ENCODE results near the gene NDRG3.

The NDRG3 gene

DNA sequence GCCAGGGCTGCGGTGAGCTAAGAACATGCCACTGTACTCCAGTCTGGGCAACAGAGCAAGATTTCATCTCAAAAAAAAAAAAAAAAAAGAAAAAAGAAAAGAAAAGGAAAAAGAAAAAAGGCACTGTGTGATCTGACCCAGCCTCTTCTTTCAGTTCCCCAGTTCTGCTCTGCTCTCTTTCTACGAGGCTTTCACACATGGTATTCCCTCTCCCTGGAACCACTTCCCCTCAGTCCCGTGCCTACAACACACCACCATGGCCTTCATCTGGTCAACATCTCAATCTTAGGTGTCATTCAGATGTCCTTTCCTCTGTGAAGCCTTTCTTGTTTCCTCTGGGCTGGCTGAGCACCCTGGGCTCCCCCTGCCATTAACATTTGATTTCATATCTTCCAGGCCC lies 29.9 kb upstream of the NDRG3 start:
- no peaks in the 10 kb centered on the region for H3K9me3 Mint-ChIP-seq
- no peak overlapping the region for H3K4me3 Mint-ChIP-seq
- H3K27ac Mint-ChIP-seq = peak overlapping the region; percentile 23

DNA sequence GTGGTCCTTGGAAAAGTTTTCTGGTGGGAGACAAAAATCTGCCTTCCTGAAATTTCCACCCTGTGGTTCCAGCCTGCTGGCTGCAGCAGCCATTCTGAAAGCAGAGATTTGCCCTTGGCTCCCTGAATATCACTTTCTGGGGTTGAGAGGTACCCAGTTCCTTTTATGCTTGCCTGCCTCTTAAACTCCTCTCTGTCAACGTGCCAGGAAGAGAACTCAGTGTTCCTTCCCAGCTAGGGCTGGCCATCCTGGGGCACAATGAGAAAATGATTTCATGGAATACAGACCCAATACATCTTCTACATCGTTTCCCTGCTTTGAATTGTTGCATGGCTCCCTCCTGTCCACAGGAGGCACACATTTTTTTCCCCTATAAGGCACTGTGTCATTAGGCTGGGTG lies 29.3 kb upstream of the NDRG3 start:
- H3K9me3 Mint-ChIP-seq = no peaks in the 10 kb centered on the region
- H3K27me3 Mint-ChIP-seq (ENCODE audit: low read depth) = peaks cover 8% of the 10 kb centered on the region
- H3K4me1 Mint-ChIP-seq (ENCODE audit: low read depth) = peaks cover 21% of the 10 kb centered on the region
- peak overlapping the region; percentile 58 for H3K4me3 Mint-ChIP-seq
- peak overlapping the region; percentile 64 for H3K27ac Mint-ChIP-seq
- H3K36me3 Mint-ChIP-seq (ENCODE audit: low read depth) = peaks cover 6% of the 10 kb centered on the region

More for the DNA sequence above, 29.9 kb upstream of the NDRG3 start:
- peaks cover 8% of the 10 kb centered on the region for H3K27me3 Mint-ChIP-seq (ENCODE audit: low read depth)
- peaks cover 4% of the 10 kb centered on the region for H3K36me3 Mint-ChIP-seq (ENCODE audit: low read depth)
- H3K4me1 Mint-ChIP-seq (ENCODE audit: low read depth) = peaks cover 16% of the 10 kb centered on the region

GRCh38 chr20:36773597-36774390 lies 27.9 kb upstream of the NDRG3 start, which contains the start of gene DSN1:
Gene DSN1, minus strand, starts transcription at chr20:36773763. Its CDS starts 2,305 bp downstream, at chr20:36771458.
- no peaks in the 10 kb centered on the region for H3K9me3 Mint-ChIP-seq
- peaks cover 8% of the 10 kb centered on the region for H3K36me3 Mint-ChIP-seq (ENCODE audit: low read depth)
- H3K4me3 Mint-ChIP-seq = peak within 1 kb of the TSS; percentile 98
- H3K27me3 Mint-ChIP-seq (ENCODE audit: low read depth) = peaks cover 4% of the 10 kb centered on the region
- peaks cover 28% of the 10 kb centered on the region for H3K4me1 Mint-ChIP-seq (ENCODE audit: low read depth)
- H3K27ac Mint-ChIP-seq = peak within 1 kb of the TSS; percentile 99

GRCh38 chr20:36773107-36773596 lies 27.3 kb upstream of the NDRG3 start:
- Mint-ChIP-seq H3K36me3 (ENCODE audit: low read depth) (peaks cover 8% of the 10 kb centered on the region), H3K27me3 (ENCODE audit: low read depth) (peaks cover 3% of the 10 kb centered on the region), H3K4me3 (peak overlapping the region; percentile 98), H3K4me1 (ENCODE audit: low read depth) (peaks cover 28% of the 10 kb centered on the region), H3K9me3 (no peaks in the 10 kb centered on the region), H3K27ac (peak overlapping the region; percentile 99)

DNA sequence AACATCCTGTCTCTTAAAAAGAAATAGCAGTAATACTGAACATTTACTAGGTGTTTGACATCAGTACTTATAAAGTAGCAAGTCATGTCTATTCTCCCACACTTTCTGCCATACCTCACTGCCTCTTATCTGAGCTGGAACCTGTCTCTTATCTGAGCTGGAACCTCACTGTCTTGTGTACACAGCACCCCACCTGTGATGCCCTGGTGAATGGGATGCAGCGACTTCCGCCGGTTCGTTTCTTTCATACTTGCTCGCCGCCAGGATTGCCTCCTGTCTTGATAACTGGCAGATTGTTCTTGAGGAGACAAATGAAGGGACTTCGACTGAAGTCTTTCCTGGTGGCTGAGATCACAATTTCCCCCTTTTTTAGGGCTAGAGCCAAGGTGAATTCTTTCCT lies 24.8 kb upstream of the NDRG3 start:
- peaks cover 8% of the 10 kb centered on the region for H3K36me3 Mint-ChIP-seq (ENCODE audit: low read depth)
- no peak overlapping the region for H3K4me3 Mint-ChIP-seq
- H3K27me3 Mint-ChIP-seq (ENCODE audit: low read depth) = peaks cover 3% of the 10 kb centered on the region

DNA sequence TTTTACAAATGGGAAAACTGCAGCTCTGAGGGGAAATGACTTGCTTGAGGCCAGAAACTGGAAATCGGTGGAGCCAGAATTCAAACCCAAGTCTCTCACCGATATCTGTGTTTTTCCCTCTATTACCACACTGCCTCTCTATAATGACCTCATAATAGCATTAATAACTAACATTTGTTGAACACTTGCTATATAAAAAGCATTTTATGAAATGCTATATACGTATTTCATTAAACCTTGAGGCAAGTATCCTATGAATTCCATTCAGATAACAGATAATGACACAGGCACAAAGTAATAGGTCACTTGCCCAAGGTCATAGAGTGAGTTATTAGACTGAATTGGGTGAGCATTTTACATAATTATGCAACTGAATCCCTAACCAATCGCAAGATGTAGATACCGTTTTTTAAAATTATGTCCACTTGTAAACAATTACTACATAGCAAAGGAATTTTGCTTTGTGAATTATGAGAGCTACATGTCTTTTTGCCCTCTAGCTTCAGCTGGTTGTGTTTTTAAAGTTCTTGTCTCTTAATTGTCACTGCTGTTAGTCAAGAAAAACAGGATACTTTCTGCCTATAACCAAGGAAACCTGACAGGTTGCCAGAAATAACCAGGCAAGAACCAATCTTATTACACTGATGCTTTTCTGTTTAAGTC lies 23.0 kb upstream of the NDRG3 start:
- H3K27ac Mint-ChIP-seq = no peak overlapping the region

More for the DNA sequence above, 24.8 kb upstream of the NDRG3 start:
- peaks cover 28% of the 10 kb centered on the region for H3K4me1 Mint-ChIP-seq (ENCODE audit: low read depth)
- H3K27ac Mint-ChIP-seq = no peak overlapping the region
- H3K9me3 Mint-ChIP-seq = no peaks in the 10 kb centered on the region

GRCh38 chr20:36761125-36761524 lies 15.2 kb upstream of the NDRG3 start:
- Mint-ChIP-seq H3K4me1 (ENCODE audit: low read depth) (peaks cover 4% of the 10 kb centered on the region), H3K9me3 (no peaks in the 10 kb centered on the region), H3K36me3 (ENCODE audit: low read depth) (peaks cover 9% of the 10 kb centered on the region), H3K27ac (no peak overlapping the region), H3K4me3 (no peak overlapping the region), H3K27me3 (ENCODE audit: low read depth) (no peaks in the 10 kb centered on the region)

More for the DNA sequence above, 23.0 kb upstream of the NDRG3 start:
- Mint-ChIP-seq H3K4me3 (no peak overlapping the region), H3K27me3 (ENCODE audit: low read depth) (peaks cover 3% of the 10 kb centered on the region), H3K9me3 (no peaks in the 10 kb centered on the region), H3K4me1 (ENCODE audit: low read depth) (peaks cover 26% of the 10 kb centered on the region), H3K36me3 (ENCODE audit: low read depth) (peaks cover 8% of the 10 kb centered on the region)

GRCh38 chr20:36760647-36761046 lies 14.8 kb upstream of the NDRG3 start:
- peaks cover 4% of the 10 kb centered on the region for H3K4me1 Mint-ChIP-seq (ENCODE audit: low read depth)
- no peaks in the 10 kb centered on the region for H3K9me3 Mint-ChIP-seq
- peak overlapping the region; percentile 63 for H3K27ac Mint-ChIP-seq
- H3K4me3 Mint-ChIP-seq = no peak overlapping the region
- no peaks in the 10 kb centered on the region for H3K27me3 Mint-ChIP-seq (ENCODE audit: low read depth)
- H3K36me3 Mint-ChIP-seq (ENCODE audit: low read depth) = peaks cover 10% of the 10 kb centered on the region

- H3K4me3 Mint-ChIP-seq = no peak overlapping the region
- H3K27ac Mint-ChIP-seq = no peak overlapping the region
- H3K4me1 Mint-ChIP-seq (ENCODE audit: low read depth) = peaks cover 4% of the 10 kb centered on the region
- H3K27me3 Mint-ChIP-seq (ENCODE audit: low read depth) = no peaks in the 10 kb centered on the region
- H3K36me3 Mint-ChIP-seq (ENCODE audit: low read depth) = peaks cover 17% of the 10 kb centered on the region
- no peaks in the 10 kb centered on the region for H3K9me3 Mint-ChIP-seq
Observed at GRCh38 chr20:36758276-36758675, 12.4 kb upstream of the NDRG3 start.

DNA sequence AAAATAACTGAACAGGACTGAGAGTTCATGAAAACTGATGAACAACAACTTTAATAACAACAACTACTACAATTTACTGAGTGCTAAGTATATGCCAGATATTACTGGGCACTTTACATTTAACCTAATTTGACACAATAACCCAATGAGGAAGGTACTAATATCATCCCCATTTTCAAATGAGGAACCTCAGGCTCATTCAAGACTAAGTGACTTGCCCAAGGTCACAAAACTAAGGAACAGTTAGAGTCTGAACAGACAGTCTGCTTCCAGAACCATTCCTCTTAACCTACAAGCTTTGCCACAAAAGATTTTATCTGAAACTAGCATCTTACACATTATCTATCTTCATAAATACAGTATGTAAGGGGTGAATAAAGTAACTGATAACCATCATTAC lies 10.6 kb upstream of the NDRG3 start:
- Mint-ChIP-seq H3K4me1 (ENCODE audit: low read depth) (peaks cover 4% of the 10 kb centered on the region), H3K27me3 (ENCODE audit: low read depth) (no peaks in the 10 kb centered on the region), H3K4me3 (no peak overlapping the region), H3K27ac (no peak overlapping the region), H3K9me3 (no peaks in the 10 kb centered on the region), H3K36me3 (ENCODE audit: low read depth) (peaks cover 25% of the 10 kb centered on the region)

- H3K27ac Mint-ChIP-seq = no peak overlapping the region
Observed at GRCh38 chr20:36754656-36755222, 8.8 kb upstream of the NDRG3 start.

GRCh38 chr20:36752582-36752981 lies 6.7 kb upstream of the NDRG3 start:
- Mint-ChIP-seq H3K27me3 (ENCODE audit: low read depth) (no peaks in the 10 kb centered on the region), H3K4me3 (no peak overlapping the region), H3K9me3 (no peaks in the 10 kb centered on the region)

More at GRCh38 chr20:36754656-36755222, 8.8 kb upstream of the NDRG3 start:
- H3K9me3 Mint-ChIP-seq = no peaks in the 10 kb centered on the region
- no peak overlapping the region for H3K4me3 Mint-ChIP-seq
- no peaks in the 10 kb centered on the region for H3K27me3 Mint-ChIP-seq (ENCODE audit: low read depth)
- peaks cover 4% of the 10 kb centered on the region for H3K4me1 Mint-ChIP-seq (ENCODE audit: low read depth)
- peaks cover 30% of the 10 kb centered on the region for H3K36me3 Mint-ChIP-seq (ENCODE audit: low read depth)

DNA sequence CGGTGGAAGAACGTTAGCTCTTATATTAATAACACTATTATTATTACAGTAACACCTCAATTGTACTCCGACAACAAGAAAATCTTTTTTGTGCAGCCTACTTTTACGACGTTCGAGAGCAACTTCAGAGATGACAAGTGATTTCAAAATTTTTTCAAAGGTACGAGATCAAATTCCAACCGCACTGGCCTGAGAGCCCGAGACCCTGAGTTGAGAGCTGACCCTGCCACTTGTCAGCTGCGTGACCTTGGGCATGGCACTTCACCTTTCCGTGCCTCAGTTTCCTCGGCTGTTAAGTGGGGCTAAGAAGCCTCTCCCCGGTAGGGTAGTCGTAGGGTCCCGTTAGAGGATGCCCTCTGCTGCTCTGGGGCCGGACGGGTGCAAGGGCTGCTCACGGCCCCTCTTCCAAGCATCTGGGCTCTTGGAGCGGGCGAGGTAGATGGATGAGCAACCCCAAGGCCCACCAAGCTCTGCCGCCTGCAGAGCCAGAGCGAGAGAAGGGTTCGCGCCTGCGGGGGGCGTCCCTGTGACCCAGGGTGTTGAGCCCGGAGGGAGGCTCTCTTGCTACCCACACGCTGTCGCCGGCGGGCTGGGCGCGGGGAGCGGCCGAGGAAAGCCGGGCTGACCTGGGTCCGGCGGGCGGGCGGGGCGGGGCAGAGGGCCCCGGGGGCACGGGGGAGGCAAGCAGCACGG lies 510 bp downstream of the NDRG3 start:
- Mint-ChIP-seq H3K9me3 (no peaks in the 10 kb centered on the region), H3K4me3 (peak overlapping the region; percentile 90)

More at GRCh38 chr20:36752582-36752981, 6.7 kb upstream of the NDRG3 start:
- Mint-ChIP-seq H3K27ac (no peak overlapping the region), H3K4me1 (ENCODE audit: low read depth) (peaks cover 2% of the 10 kb centered on the region), H3K36me3 (ENCODE audit: low read depth) (peaks cover 27% of the 10 kb centered on the region)

DNA sequence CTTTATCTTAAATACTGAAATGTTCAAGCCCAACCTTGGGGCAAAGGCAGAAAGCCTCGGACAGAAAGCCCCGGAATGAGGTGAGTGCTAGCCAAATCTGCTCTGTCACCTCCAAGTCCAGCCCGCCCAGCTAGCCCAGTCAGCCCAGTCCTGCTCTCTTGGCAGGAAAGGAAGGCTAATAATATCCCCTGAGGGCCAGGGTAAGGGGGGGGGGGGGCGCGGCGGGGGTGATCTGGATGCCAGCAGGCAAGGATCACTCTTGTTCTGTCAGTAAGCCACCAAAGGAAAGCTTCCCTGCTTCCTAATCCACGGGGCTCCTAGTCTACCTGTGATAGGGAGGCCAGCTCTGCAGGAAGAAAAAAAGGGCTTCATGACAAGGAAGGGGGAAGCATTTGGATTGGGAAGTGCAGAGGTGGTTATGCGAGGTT lies 1.1 kb downstream of the NDRG3 start:
- Mint-ChIP-seq H3K9me3 (no peaks in the 10 kb centered on the region), H3K27me3 (ENCODE audit: low read depth) (no peaks in the 10 kb centered on the region), H3K36me3 (ENCODE audit: low read depth) (no peaks in the 10 kb centered on the region), H3K4me1 (ENCODE audit: low read depth) (peaks cover 20% of the 10 kb centered on the region), H3K4me3 (peak overlapping the region; percentile 90), H3K27ac (no peak overlapping the region)

More for the DNA sequence above, 510 bp downstream of the NDRG3 start:
- H3K4me1 Mint-ChIP-seq (ENCODE audit: low read depth) = peaks cover 20% of the 10 kb centered on the region
- H3K36me3 Mint-ChIP-seq (ENCODE audit: low read depth) = no peaks in the 10 kb centered on the region
- peak overlapping the region; percentile 75 for H3K27ac Mint-ChIP-seq
- H3K27me3 Mint-ChIP-seq (ENCODE audit: low read depth) = no peaks in the 10 kb centered on the region

All from T-helper 1 cell treated with Interleukin-12 subunit alpha and Interleukin-12 subunit beta and Interleukin-4 antibody, amounts not matched to agents 30 μg/mL and 1 μg/mL, for 36 hours (primary cell).